Karpas-422 (cell line): ENCODE measurements around the gene RAB3IL1. TPM values are rescaled to one million over a fixed set of nuclear protein-coding genes. Genes with fewer than 3 reads are reported as not detected.
A peak's percentile ranks its signal among the peaks of the same experiment; 100 is the strongest.
"Not testable (repeated sequence)": the region's sequence is repeated elsewhere in the genome, so short reads cannot be mapped to it uniquely, and the experiment has no call there.

Source experiments
- DNase-seq: peaks from one replicate; pipeline ENCODE4 v3.0.0-alpha.2; 2015
- H2AFZ ChIP-seq: fragments of 200-600 bp; sonication (generic); 2 replicates; pipeline ENCODE4 v1.6.1; 2014; ENCODE audit warnings: antibody characterized with exemption, low read length, mixed read lengths
- H3K27ac ChIP-seq: fragments of 200-600 bp; sonication (generic); 2 replicates; pipeline ENCODE4 v1.5.1; 2014; ENCODE audit warnings: mild to moderate bottlenecking, low read length, moderate library complexity
- H3K27me3 ChIP-seq: fragments of 200-600 bp; sonication (generic); 2 replicates; pipeline ENCODE4 v1.6.1; 2014; ENCODE audit warnings: low read length, mixed read lengths
- H3K36me3 ChIP-seq: fragments of 200-600 bp; sonication (generic); 2 replicates; pipeline ENCODE4 v1.6.1; 2014; ENCODE audit warnings: low read length, mixed read lengths; ENCODE audit not compliant: insufficient read depth
- H3K4me1 ChIP-seq: fragments of 200-600 bp; sonication (generic); 2 replicates; pipeline ENCODE4 v1.6.1; 2014; ENCODE audit warnings: mild to moderate bottlenecking, low read length, mixed read lengths
- H3K4me2 ChIP-seq: fragments of 200-600 bp; sonication (generic); 2 replicates; pipeline ENCODE4 v1.6.1; 2014; ENCODE audit warnings: low read length, low read depth, mild to moderate bottlenecking; ENCODE audit not compliant: poor library complexity, severe bottlenecking
- H3K4me3 ChIP-seq: fragments of 200-600 bp; sonication (generic); 2 replicates; pipeline ENCODE4 v1.5.1; 2014; ENCODE audit warnings: mild to moderate bottlenecking, antibody characterized with exemption, low read length, mixed read lengths
- H3K79me2 ChIP-seq: fragments of 200-600 bp; sonication (generic); 2 replicates; pipeline ENCODE4 v1.6.1; 2014; ENCODE audit warnings: mild to moderate bottlenecking, low read length, mixed read lengths
- H3K9ac ChIP-seq: fragments of 200-600 bp; sonication (generic); 2 replicates; pipeline ENCODE4 v1.6.0; 2014; ENCODE audit warnings: low read length
- H3K9me2 ChIP-seq: fragments of 200-600 bp; sonication (generic), shearing (Covaris generic); replicated peaks from 2 replicates; pipeline ENCODE4 v1.6.0; 2014; ENCODE audit warnings: mild to moderate bottlenecking, low read length, moderate library complexity; ENCODE audit not compliant: insufficient read depth
- H3K9me3 ChIP-seq: fragments of 300-700, 200-600 bp; sonication (generic); 2 replicates; pipeline ENCODE4 v1.6.1; 2014; ENCODE audit warnings: low read length, mixed read lengths
- H4K20me1 ChIP-seq: fragments of 200-600 bp; sonication (generic); 2 replicates; pipeline ENCODE4 v1.6.1; 2014; ENCODE audit warnings: mild to moderate bottlenecking, antibody characterized with exemption, low read length, low read depth; ENCODE audit not compliant: insufficient read depth
- total RNA-seq: library from RNA; depleted of rRNA; stranded (reverse); fragments of >200 nt; shearing (Covaris generic); gene quantifications from 2 replicates; pipeline ENCODE4 v1.2.3, GENCODE V29; 2014; ENCODE audit warnings: low replicate concordance; rRNA removed

The RAB3IL1 gene, protein sequence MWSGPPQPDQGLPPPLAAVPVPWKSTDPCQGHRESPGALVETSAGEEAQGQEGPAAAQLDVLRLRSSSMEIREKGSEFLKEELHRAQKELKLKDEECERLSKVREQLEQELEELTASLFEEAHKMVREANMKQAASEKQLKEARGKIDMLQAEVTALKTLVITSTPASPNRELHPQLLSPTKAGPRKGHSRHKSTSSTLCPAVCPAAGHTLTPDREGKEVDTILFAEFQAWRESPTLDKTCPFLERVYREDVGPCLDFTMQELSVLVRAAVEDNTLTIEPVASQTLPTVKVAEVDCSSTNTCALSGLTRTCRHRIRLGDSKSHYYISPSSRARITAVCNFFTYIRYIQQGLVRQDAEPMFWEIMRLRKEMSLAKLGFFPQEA
- not detected in 2 replicates for total RNA-seq

DNA sequence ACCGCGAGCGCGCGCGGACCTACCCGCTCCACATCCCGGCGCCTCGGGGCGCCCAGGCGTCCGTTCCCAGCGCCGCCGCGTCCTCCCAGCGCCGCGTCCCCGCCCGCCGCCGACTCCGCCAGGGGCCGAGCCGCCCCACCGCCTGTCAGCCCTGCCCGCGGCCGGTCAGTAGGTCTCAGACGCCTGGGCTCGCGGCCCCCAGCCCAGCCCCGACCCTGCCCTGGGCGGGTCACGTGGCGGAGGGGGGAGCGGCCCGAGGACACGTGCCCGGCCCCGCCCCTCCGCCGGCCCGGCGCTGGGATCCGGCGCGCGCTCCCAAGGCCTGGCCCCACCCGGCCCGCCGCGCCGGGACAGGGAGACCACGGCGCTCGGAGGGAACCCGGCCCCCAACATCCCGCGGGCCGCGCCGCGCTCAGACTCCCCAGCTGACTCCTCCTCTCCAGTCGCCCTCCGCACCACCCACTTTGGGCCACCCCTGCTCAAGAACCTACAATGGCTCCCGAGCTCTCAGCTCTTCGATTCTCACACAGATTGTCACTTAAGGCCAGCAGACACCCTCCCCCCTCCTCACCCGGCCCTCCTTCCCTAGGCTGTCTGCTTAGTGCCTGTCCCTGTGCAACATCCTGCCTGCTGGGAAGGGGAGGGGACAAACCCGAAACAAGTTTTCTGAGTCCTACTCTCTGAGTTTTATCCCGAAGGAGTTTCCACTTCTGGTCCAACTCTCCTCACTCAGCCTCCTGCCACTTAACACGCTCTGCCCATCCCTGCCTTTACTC lies at the start of gene RAB3IL1:
TSS of gene RAB3IL1 (minus strand) at position 233 of the 776 bp plus-strand sequence. CDS start at position 34, 199 bp downstream.
- H3K79me2 ChIP-seq: no peaks in the 10 kb centered on the region
- DNase-seq: no peak
- H3K4me2 ChIP-seq: no peak within 1 kb of the TSS
- no peak within 1 kb of the TSS for H3K9ac ChIP-seq
- no peak within 1 kb of the TSS for H3K27ac ChIP-seq
- H3K4me3 ChIP-seq: no peak within 1 kb of the TSS
- no peaks in the 10 kb centered on the region for H3K9me3 ChIP-seq
- H3K4me1 ChIP-seq: no peaks in the 10 kb centered on the region
- H4K20me1 ChIP-seq: no peaks in the 10 kb centered on the region
- no peaks in the 10 kb centered on the region for H3K27me3 ChIP-seq
- no peaks in the 10 kb centered on the region for H3K9me2 ChIP-seq
- no peak within 1 kb of the TSS for H2AFZ ChIP-seq
- no peaks in the 10 kb centered on the region for H3K36me3 ChIP-seq

DNA sequence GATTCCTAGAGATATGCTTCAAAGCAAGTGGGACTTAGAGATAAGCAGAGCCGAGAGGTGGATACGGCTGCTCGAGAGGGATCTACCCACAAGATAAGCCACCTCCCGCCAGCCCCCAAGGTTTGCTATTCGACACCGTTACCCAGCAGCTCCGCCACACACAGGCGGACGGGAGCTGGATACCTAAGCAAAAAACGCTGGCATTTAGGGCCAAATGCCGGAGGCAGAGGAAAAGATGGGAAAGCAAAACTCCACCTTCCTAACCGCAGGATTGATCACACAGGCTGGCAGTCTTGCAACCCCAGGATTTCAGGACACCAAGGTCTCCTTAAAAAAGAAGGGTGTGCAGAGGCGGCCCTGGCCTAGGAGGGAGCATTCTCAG lies 49.4 kb upstream of the RAB3IL1 start:
- Histone ChIP-seq H3K36me3 (peaks cover 17% of the 10 kb centered on the region), H3K79me2 (peaks cover 10% of the 10 kb centered on the region), H3K9me2 (no peaks in the 10 kb centered on the region), H3K4me2 (peak overlapping the region; percentile 99), H3K27me3 (no peaks in the 10 kb centered on the region), H3K9me3 (no peaks in the 10 kb centered on the region), H3K27ac (no peak overlapping the region), H3K9ac (peak overlapping the region; percentile 88), H3K4me3 (peak overlapping the region; percentile 98), H2AFZ (no peak overlapping the region), H3K4me1 (peaks cover 65% of the 10 kb centered on the region), H4K20me1 (peaks cover 28% of the 10 kb centered on the region)
- DNase-seq: peak; percentile 75

DNA sequence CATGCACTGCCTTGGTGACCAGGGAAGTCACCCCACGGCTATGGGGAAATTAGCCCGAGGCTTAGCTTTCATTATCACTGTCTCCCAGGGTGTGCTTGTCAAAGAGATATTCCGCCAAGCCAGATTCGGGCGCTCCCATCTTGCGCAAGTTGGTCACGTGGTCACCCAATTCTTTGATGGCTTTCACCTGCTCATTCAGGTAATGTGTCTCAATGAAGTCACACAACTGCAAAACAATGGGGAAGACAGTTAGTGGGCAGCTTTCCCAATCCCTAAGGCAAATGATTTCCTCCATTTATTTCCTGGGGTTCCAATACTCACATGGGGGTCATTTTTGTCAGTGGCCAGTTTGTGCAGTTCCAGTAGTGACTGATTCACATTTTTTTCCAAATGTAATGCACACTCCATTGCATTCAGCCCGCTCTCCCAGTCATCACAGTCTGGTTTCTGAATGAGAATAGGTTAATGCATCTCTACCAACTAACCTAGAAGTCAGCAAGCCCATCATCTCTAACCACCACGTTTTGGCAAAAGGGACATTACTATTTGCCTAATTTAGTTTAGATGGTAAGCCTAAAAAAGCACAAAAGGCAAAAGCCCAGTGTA lies 47.4 kb upstream of the RAB3IL1 start:
- H3K4me2 ChIP-seq: peak overlapping the region; percentile 99
- H3K27ac ChIP-seq, H2AFZ ChIP-seq, H3K79me2 ChIP-seq, H3K9me2 ChIP-seq, H3K9ac ChIP-seq, H3K27me3 ChIP-seq, DNase-seq, H3K9me3 ChIP-seq: not testable (repeated sequence)
- H3K4me1 ChIP-seq: peaks cover 51% of the 10 kb centered on the region
- peaks cover 17% of the 10 kb centered on the region for H3K36me3 ChIP-seq
- H4K20me1 ChIP-seq: peaks cover 28% of the 10 kb centered on the region
- 0 out of 2 replicates have a peak overlapping the region, but pooled peaks have one; percentile 98 for H3K4me3 ChIP-seq

DNA sequence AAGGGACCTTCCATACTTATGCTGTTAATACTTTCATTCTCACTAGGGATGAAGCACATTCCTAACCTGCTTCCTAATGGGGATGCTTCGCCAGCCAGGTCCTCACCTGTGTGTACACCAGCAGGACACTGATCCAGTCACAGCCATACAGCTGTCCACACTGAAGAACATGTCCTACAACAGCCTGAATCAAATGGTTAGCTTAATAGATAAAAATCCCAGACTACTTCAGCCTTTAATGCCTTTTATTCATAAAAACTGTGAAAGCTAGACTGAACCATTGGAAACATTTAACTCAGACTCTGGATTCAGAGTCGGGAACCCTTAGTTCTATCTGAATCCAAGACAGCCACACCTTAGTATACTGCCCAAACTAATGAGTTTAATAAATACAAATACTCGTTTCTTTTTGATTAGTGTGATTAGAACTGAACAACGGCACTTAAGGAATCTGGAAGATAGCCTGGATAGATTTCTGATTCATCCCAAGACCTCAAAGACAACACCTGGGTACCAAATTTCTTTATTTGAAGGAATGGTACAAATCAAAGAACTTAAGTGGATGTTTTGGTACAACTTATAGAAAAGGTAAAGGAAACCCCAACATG lies 46.8 kb upstream of the RAB3IL1 start:
- Histone ChIP-seq H3K4me3 (no peak overlapping the region), H3K27ac (no peak overlapping the region), H3K4me1 (peaks cover 46% of the 10 kb centered on the region), H3K4me2 (no peak overlapping the region), H3K36me3 (peaks cover 17% of the 10 kb centered on the region), H2AFZ (no peak overlapping the region), H3K27me3 (no peaks in the 10 kb centered on the region), H3K9ac (no peak overlapping the region), H3K9me2 (no peaks in the 10 kb centered on the region), H3K79me2 (peaks cover 10% of the 10 kb centered on the region), H4K20me1 (peaks cover 28% of the 10 kb centered on the region), H3K9me3 (no peaks in the 10 kb centered on the region)
- DNase-seq: no peak

DNA sequence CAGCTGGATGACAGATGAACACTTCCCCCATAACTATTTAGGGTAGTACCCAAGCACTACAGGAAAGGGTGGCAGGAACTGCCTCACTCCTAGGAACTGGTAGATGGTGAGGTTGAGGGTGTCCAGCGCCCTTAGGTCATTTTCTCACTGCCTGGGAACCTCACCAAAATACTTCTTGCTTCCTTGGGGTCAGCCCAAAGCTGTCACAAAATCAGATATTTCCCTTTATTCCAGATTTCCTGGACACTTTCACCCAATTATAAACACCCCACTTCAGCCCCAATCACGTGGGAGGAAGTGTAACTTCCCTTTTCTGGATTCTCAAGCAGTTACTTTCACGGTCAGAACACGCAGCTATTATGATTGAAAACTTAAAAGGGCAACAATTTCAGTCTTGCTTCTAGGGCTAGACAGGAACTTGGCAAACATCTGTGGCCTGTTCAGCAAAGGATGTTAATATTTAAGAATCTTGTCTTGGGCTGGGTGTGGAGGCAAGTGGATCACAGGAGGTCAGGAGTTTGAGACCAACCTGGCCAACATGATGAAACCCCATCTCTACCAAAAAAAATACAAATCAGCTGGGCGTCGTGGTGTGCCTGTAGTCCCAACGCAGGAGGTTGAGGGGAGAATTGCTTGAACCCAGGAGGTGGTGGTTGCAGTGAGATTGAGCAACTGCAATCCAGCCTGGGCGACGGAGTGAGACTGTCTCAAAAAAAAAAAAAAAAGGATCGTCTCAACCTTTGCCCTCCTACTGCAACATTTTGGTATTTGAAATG lies 46.1 kb upstream of the RAB3IL1 start:
- Histone ChIP-seq H3K9ac (peak overlapping the region; percentile 15; the same call in 1 of the 2 replicates), H3K4me3 (no peak overlapping the region)

DNA sequence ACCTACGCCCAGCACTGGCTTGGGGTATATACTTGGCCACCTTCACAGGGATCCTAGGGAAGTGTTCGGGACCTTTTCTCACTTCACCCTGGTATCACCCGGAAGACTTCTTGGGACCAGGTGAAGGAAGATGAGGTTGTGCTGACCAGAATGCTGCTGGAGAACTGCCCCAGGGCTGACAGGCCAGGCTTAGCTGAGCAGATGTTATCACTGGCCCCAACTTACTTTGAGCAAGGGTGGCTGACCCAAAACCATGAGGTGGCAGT lies 45.6 kb upstream of the RAB3IL1 start:
- H2AFZ ChIP-seq: no peak overlapping the region
- peaks cover 17% of the 10 kb centered on the region for H3K36me3 ChIP-seq
- no peak for DNase-seq
- H3K4me2 ChIP-seq: no peak overlapping the region
- peaks cover 28% of the 10 kb centered on the region for H4K20me1 ChIP-seq
- no peaks in the 10 kb centered on the region for H3K9me2 ChIP-seq
- no peaks in the 10 kb centered on the region for H3K27me3 ChIP-seq
- no peak overlapping the region for H3K4me3 ChIP-seq
- H3K9ac ChIP-seq: no peak overlapping the region
- H3K4me1 ChIP-seq: peaks cover 35% of the 10 kb centered on the region
- peaks cover 10% of the 10 kb centered on the region for H3K79me2 ChIP-seq
- no peaks in the 10 kb centered on the region for H3K9me3 ChIP-seq
- H3K27ac ChIP-seq: no peak overlapping the region

More for the DNA sequence above, 46.1 kb upstream of the RAB3IL1 start:
- H3K36me3 ChIP-seq: peaks cover 17% of the 10 kb centered on the region
- no peak overlapping the region for H3K4me2 ChIP-seq
- H4K20me1 ChIP-seq: peaks cover 28% of the 10 kb centered on the region
- peak; percentile 64 for DNase-seq
- H3K27me3 ChIP-seq: no peaks in the 10 kb centered on the region
- H3K9me2 ChIP-seq: no peaks in the 10 kb centered on the region
- no peaks in the 10 kb centered on the region for H3K9me3 ChIP-seq
- H3K4me1 ChIP-seq: peaks cover 41% of the 10 kb centered on the region
- peak overlapping the region; percentile 54 for H3K27ac ChIP-seq
- peaks cover 10% of the 10 kb centered on the region for H3K79me2 ChIP-seq
- no peak overlapping the region for H2AFZ ChIP-seq

DNA sequence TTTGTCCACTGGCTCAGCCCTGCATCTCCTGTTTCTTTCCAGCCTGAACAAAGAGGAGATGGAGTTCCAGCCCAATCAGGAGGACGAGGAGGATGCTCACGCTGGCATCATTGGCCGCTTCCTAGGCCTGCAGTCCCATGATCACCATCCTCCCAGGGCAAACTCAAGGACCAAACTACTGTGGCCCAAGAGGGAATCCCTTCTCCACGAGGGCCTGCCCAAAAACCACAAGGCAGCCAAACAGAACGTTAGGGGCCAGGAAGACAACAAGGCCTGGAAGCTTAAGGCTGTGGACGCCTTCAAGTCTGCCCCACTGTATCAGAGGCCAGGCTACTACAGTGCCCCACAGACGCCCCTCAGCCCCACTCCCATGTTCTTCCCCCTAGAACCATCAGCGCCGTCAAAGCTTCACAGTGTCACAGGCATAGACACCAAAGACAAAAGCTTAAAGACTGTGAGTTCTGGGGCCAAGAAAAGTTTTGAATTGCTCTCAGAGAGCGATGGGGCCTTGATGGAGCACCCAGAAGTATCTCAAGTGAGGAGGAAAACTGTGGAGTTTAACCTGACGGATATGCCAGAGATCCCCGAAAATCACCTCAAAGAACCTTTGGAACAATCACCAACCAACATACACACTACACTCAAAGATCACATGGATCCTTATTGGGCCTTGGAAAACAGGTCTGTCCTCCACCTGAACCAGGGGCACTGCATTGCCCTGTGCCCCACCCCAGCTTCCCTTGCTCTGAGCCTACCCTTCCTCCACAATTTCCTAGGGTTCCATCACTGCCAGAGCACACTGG lies 45.0 kb upstream of the RAB3IL1 start:
- no peak for DNase-seq
- H3K27ac ChIP-seq: no peak overlapping the region

More for the DNA sequence above, 45.0 kb upstream of the RAB3IL1 start:
- Histone ChIP-seq H3K4me1 (peaks cover 33% of the 10 kb centered on the region), H3K9ac (no peak overlapping the region), H3K79me2 (peaks cover 10% of the 10 kb centered on the region), H3K9me3 (no peaks in the 10 kb centered on the region), H2AFZ (no peak overlapping the region), H3K9me2 (no peaks in the 10 kb centered on the region), H4K20me1 (peaks cover 28% of the 10 kb centered on the region), H3K4me3 (no peak overlapping the region), H3K27me3 (no peaks in the 10 kb centered on the region), H3K4me2 (no peak overlapping the region), H3K36me3 (peaks cover 17% of the 10 kb centered on the region)
